Stimulated activated CD4-positive, alpha-beta T cell treated with anti-CD3 and anti-CD28 coated beads, Interleukin-1b, Interleukin-23, amount 100 ng/mL, for 48 hours (primary cell): ENCODE measurements around the gene SRPX.

Experiments used
- DNase-seq: peaks from one replicate; pipeline ENCODE4 v3.0.0-alpha.2; 2020

The SRPX gene

GRCh38 chrX:38206036-38206435, 14.6 kb downstream of the SRPX start:
- DNase-seq, result no peak

GRCh38 chrX:38205039-38205438, 15.6 kb downstream of the SRPX start:
- no peak for DNase-seq

GRCh38 chrX:38192007-38192810, 28.5 kb downstream of the SRPX start:
- DNase-seq, result no peak

GRCh38 chrX:38189431-38190250, 31.0 kb downstream of the SRPX start:
- no peak for DNase-seq

- DNase-seq, result no peak
These were observed 37.1 kb downstream of the SRPX start for GRCh38 chrX:38183596-38183995.

GRCh38 chrX:38181357-38181756, 39.3 kb downstream of the SRPX start:
- no peak for DNase-seq

- no peak for DNase-seq
These were observed 42.3 kb downstream of the SRPX start for GRCh38 chrX:38178396-38178795.

GRCh38 chrX:38175139-38175538, 45.5 kb downstream of the SRPX start:
- DNase-seq, result no peak

GRCh38 chrX:38172596-38172995, 48.1 kb downstream of the SRPX start:
- no peak for DNase-seq

GRCh38 chrX:38170556-38170955, 50.1 kb downstream of the SRPX start:
- no peak for DNase-seq

GRCh38 chrX:38166478-38167083, 54.1 kb downstream of the SRPX start:
- DNase-seq, result no peak

- no peak for DNase-seq
These were observed 55.6 kb downstream of the SRPX start for GRCh38 chrX:38165023-38165422.

GRCh38 chrX:38163193-38163592, 57.5 kb downstream of the SRPX start:
- DNase-seq, result no peak

GRCh38 chrX:38156838-38157237, 63.8 kb downstream of the SRPX start:
- DNase-seq, result no peak

GRCh38 chrX:38154818-38155217, 65.9 kb downstream of the SRPX start:
- DNase-seq, result no peak

GRCh38 chrX:38154340-38154739, 66.3 kb downstream of the SRPX start:
- no peak for DNase-seq

GRCh38 chrX:38151441-38151840, 69.2 kb downstream of the SRPX start:
- DNase-seq, result no peak

GRCh38 chrX:38150993-38151392, 69.7 kb downstream of the SRPX start:
- DNase-seq, result no peak

- no peak for DNase-seq
These were observed 71.7 kb downstream of the SRPX start for GRCh38 chrX:38149016-38149415.

- DNase-seq, result no peak
These were observed 78.1 kb downstream of the SRPX start for GRCh38 chrX:38142610-38143009.

GRCh38 chrX:38138900-38139299, 81.8 kb downstream of the SRPX start:
- DNase-seq, result no peak

- DNase-seq, result no peak
These were observed 82.3 kb downstream of the SRPX start for GRCh38 chrX:38138157-38138891.

- no peak for DNase-seq
These were observed 91.3 kb downstream of the SRPX start for GRCh38 chrX:38129366-38129765.
